BLaER1 treated with 17β-estradiol and CSF1 and Interleukin-3, amounts not matched to agents 10 nM and 100 nM (cell line): ENCODE data around the gene ARHGAP29.

Experiments used
- H3K27ac ChIP-seq, 11 experiments: shearing (Covaris generic); formaldehyde crosslinking; 2 replicates each; pipeline ENCODE4 v1.8.1; 2022
- H3K27me3 ChIP-seq, 11 experiments: shearing (Covaris generic); formaldehyde crosslinking; 2 replicates each; pipeline ENCODE4 v1.8.1; 2022
- H3K36me3 ChIP-seq, 11 experiments: shearing (Covaris generic); formaldehyde crosslinking; 2 replicates each; pipeline ENCODE4 v1.8.1; 2022
- H3K4me1 ChIP-seq, 10 experiments: shearing (Covaris generic); formaldehyde crosslinking; 2 replicates each; pipeline ENCODE4 v1.8.1; 2022
- H3K4me2 ChIP-seq, 11 experiments: shearing (Covaris generic); formaldehyde crosslinking; 2 replicates each; pipeline ENCODE4 v1.8.1; 2022
- H3K4me3 ChIP-seq, 10 experiments: shearing (Covaris generic); formaldehyde crosslinking; 2 replicates each; pipeline ENCODE4 v1.8.1; 2022
- H3K9ac ChIP-seq, 11 experiments: shearing (Covaris generic); formaldehyde crosslinking; 2 replicates each; pipeline ENCODE4 v1.8.1; 2022
- H3K9me3 ChIP-seq, 11 experiments: shearing (Covaris generic); formaldehyde crosslinking; replicated peaks in 1 of 11; 2 replicates each; pipeline ENCODE4 v1.8.1; 2022
- H4K20me1 ChIP-seq, 11 experiments: shearing (Covaris generic); formaldehyde crosslinking; 2 replicates each; pipeline ENCODE4 v1.8.1; 2022
- Cebpa-rat ChIP-seq, 11 experiments: shearing (Covaris generic); IDR thresholded peaks; 2 replicates each; pipeline ENCODE4 v1.8.1; 2022

Gene ARHGAP29

DNA sequence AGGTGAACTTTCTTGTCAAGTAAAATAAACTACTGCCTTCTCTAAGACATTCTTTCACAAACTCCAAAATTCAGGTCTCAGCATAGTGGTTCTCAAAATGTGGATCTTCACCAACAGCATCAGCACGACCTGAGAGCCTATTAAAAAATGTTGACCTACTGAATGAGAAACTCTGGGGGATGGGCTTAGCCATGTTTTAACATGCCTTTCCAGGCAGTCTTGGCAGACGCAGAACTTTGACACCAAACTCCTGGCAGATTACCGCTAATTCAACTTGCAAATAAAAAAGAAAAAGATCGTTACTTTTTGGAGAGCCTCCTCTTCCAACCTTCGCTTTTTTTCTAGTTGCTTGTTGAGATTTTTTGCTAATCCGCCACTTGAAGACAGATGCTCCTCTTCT, 35.1 kb downstream of the ARHGAP29 start:
- no peak for TF ChIP-seq Cebpa-rat (IDR thresholded peaks at IDR 0.05)
- no peaks in the 10 kb centered on the region for H3K9me3 ChIP-seq
- H3K4me1 ChIP-seq, result no peaks in the 10 kb centered on the region
- H3K4me3 ChIP-seq, result no peak overlapping the region
- no peak overlapping the region for H3K4me2 ChIP-seq
- H3K27me3 ChIP-seq, result no peaks in the 10 kb centered on the region
- H4K20me1 ChIP-seq, result no peaks in the 10 kb centered on the region
- no peak overlapping the region for H3K27ac ChIP-seq
- no peak overlapping the region for H3K9ac ChIP-seq
- peaks cover 0 to 15% (median 0%) of the 10 kb centered on the region in 11 experiments; a peak in 4 of 22 replicates for H3K36me3 ChIP-seq

DNA sequence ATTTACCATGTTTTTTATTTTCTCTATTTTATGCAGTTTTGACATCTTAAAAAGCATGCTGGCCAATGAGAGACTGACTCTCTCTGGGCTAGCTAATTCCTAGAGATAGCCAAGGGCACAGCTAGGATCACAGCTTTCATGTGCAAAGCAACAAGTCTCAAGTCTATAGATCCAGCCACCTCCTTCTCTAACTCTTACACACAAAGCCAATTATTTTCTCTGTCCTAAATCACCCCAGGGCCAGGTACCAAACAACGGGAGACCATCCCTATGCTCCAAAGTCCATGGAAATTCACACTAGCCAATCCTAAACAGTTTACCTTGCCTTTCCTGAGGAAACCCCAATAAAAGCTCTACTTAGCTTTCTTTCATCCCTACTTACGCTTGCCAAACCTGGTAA, 38.0 kb downstream of the ARHGAP29 start:
- TF ChIP-seq Cebpa-rat (IDR thresholded peaks at IDR 0.05), result no peak
- no peaks in the 10 kb centered on the region for H4K20me1 ChIP-seq
- H3K36me3 ChIP-seq, result peaks cover 0 to 15% (median 0%) of the 10 kb centered on the region in 11 experiments; a peak in 4 of 22 replicates
- H3K27me3 ChIP-seq, result no peaks in the 10 kb centered on the region
- no peak overlapping the region for H3K9ac ChIP-seq
- no peak overlapping the region for H3K4me2 ChIP-seq
- H3K9me3 ChIP-seq, result no peaks in the 10 kb centered on the region
- H3K4me3 ChIP-seq, result no peak overlapping the region
- H3K27ac ChIP-seq, result no peak overlapping the region
- H3K4me1 ChIP-seq, result no peaks in the 10 kb centered on the region

DNA sequence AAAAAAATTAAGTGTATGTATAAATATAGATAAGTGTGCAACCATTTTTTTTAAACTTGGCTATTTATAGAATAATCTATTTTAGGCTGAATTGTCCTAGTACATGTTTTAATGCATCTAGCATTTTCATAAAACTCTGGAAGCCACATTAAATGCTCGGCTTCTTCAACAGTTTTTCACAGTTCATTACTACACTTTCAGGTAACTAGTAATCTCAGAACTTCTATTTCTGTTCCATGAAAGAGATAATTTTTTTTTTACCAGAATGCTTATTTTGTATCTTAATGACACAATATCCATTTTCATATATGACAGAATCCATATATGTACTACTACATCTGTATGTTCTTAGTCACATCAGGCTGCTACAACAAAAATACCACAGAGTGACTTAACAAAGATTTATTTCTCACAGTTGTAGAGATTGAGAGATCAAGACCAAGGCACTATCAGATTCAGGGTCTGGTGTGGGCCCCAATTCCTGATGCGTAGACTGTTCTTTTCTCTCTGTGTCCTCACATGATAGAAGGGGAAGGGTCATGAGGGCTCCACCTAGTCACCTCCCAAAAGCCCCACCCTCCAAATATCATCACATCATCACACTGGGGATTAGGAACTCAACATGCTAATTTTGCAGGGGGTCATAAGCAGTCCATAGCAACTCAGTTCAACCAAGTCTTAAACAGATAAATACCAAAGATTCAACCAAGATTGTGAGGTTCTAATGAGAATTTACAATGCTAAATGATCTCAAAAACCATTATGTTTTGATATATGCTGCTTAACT, 43.1 kb downstream of the ARHGAP29 start:
- Histone ChIP-seq H3K9ac (no peak overlapping the region), H3K9me3 (no peaks in the 10 kb centered on the region), H3K4me3 (no peak overlapping the region), H3K27ac (no peak overlapping the region), H4K20me1 (no peaks in the 10 kb centered on the region), H3K4me1 (no peaks in the 10 kb centered on the region), H3K27me3 (no peaks in the 10 kb centered on the region), H3K4me2 (no peak overlapping the region), H3K36me3 (no peaks in the 10 kb centered on the region; a peak in 1 of 22 replicates)
- TF ChIP-seq Cebpa-rat (IDR thresholded peaks at IDR 0.05), result no peak

DNA sequence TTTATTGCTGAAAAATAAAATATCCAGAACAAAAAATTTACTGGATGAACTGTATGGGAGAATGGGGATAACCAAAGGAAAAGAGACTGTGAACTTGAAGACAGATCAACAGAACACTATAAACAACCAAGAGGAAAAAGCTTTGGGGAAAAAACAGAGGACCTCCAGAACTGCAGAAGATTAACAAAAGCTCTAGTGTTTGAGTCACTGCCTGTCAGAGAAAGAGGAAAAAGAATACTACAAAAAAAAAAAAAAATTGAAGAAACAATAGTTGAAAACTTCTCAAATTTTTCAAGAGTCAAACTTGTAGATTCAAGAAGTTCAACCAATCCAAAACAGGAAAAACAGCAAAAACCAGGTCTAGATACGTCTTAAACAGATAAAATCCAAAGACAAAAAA, 44.3 kb downstream of the ARHGAP29 start:
- no peak for TF ChIP-seq Cebpa-rat (IDR thresholded peaks at IDR 0.05)
- no peaks in the 10 kb centered on the region for H4K20me1 ChIP-seq
- H3K36me3 ChIP-seq, result no peaks in the 10 kb centered on the region; a peak in 1 of 22 replicates
- H3K4me3 ChIP-seq, result no peak overlapping the region
- H3K4me1 ChIP-seq, result no peaks in the 10 kb centered on the region
- H3K4me2 ChIP-seq, result no peak overlapping the region
- no peak overlapping the region for H3K27ac ChIP-seq
- no peaks in the 10 kb centered on the region for H3K27me3 ChIP-seq
- H3K9ac ChIP-seq, result no peak overlapping the region
- H3K9me3 ChIP-seq, result no peaks in the 10 kb centered on the region

DNA sequence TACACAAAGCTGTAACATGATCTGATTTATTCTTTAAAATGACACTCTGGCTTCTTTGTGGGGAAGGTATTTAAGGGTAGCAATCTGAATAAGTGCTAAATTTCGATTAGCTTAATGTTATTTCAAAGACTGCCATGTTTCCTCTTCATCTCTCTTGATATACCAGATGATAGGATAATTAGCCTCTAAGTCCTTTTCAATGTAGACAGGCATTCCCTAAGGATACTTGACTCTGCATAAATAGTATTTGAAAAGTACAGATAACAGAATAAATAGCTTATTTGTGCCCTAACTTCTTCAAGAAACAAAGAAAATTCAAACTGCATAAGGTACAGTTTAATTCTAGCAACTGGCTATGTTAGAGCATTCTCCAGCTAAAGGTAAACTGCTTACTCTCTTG, 46.2 kb downstream of the ARHGAP29 start:
- no peak for TF ChIP-seq Cebpa-rat (IDR thresholded peaks at IDR 0.05)
- H3K9ac ChIP-seq, result no peak overlapping the region
- H4K20me1 ChIP-seq, result no peaks in the 10 kb centered on the region
- H3K4me3 ChIP-seq, result no peak overlapping the region
- no peaks in the 10 kb centered on the region for H3K27me3 ChIP-seq
- H3K9me3 ChIP-seq, result no peaks in the 10 kb centered on the region
- H3K36me3 ChIP-seq, result no peaks in the 10 kb centered on the region; a peak in 1 of 22 replicates
- H3K4me2 ChIP-seq, result no peak overlapping the region
- H3K4me1 ChIP-seq, result no peaks in the 10 kb centered on the region
- no peak overlapping the region for H3K27ac ChIP-seq

DNA sequence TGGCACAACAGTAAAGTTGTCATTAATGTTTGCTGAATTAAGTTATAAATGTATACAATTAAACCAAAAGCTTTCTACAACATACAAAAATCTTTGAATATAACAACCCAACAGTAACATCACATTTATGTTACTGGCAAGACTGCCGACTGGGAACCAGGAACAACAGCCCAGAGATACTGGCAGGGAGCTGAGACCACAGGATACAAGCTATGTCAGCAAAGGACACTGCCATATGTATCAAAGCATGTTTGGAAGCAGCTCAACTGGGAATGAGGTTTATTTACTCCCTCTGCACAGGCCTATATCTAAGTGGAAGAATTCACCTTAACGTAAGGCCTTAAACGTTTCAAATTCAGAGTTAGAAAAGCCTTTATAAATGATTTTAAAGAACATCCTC, 50.4 kb downstream of the ARHGAP29 start:
- no peaks in the 10 kb centered on the region for H4K20me1 ChIP-seq
- no peaks in the 10 kb centered on the region; a peak in 5 of 22 replicates for H3K36me3 ChIP-seq
- H3K4me3 ChIP-seq, result no peak overlapping the region
- TF ChIP-seq Cebpa-rat (IDR thresholded peaks at IDR 0.05), result no peak
- H3K27me3 ChIP-seq, result no peaks in the 10 kb centered on the region
- no peak overlapping the region for H3K27ac ChIP-seq
- no peaks in the 10 kb centered on the region for H3K4me1 ChIP-seq
- H3K9me3 ChIP-seq, result no peaks in the 10 kb centered on the region
- no peak overlapping the region for H3K9ac ChIP-seq
- no peak overlapping the region for H3K4me2 ChIP-seq

DNA sequence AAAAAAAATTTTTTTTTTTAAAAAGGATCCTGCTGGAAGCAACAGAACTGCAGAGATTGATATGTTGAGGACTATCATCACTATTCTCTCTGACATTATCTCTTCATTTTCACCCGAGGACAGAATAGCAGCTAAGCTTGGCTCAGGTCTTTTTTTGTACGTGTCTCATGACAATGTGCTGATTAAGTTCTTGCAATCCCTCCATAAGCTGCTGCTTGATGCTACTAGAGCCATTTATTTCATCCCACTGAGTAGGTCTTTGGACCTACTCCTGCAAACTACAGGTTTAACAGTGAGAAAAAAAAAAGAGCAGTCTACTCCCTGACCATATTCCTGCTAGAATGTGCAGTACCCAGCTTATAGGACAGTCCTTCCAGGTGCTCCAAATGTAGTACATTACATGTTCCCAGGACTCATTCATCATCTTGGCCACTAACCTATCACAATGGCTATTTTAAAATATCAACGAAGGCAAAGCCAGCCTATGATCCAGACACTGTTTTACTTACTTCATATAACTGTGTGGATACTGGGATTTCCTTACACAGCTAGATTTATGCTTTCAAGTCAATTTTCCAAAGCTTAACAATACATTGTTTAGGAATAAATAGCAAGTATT, 54.1 kb downstream of the ARHGAP29 start:
- Histone ChIP-seq H3K4me1 (no peaks in the 10 kb centered on the region), H3K27ac (no peak overlapping the region), H3K9me3 (no peaks in the 10 kb centered on the region; a peak in 1 of 22 replicates), H4K20me1 (no peaks in the 10 kb centered on the region), H3K27me3 (no peaks in the 10 kb centered on the region), H3K4me2 (no peak overlapping the region), H3K9ac (no peak overlapping the region), H3K4me3 (no peak overlapping the region), H3K36me3 (peaks cover 0 to 12% (median 0%) of the 10 kb centered on the region in 11 experiments; a peak in 6 of 22 replicates)
- TF ChIP-seq Cebpa-rat (IDR thresholded peaks at IDR 0.05), result no peak

DNA sequence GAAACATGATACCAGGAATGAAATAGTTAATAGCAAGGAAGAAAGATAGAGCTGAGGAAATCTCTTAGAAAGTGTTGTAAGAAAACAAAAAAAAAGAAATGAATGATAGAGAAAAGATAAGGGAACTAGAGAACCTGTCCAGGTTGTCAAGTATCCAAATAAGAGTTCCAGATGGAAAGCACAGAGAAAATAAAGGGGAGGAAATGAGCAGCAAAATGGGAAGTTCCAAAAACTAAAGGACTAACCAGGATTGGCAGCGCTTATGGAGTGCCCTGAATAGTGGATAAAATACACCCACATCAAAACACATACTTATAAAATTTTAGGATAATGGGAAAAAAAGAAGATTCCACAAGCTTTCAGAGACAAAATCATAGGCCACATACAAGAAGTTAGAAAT, 55.2 kb downstream of the ARHGAP29 start:
- Histone ChIP-seq H3K9ac (no peak overlapping the region), H3K4me3 (no peak overlapping the region), H4K20me1 (no peaks in the 10 kb centered on the region), H3K4me1 (no peaks in the 10 kb centered on the region), H3K36me3 (peaks cover 0 to 12% (median 0%) of the 10 kb centered on the region in 11 experiments; a peak in 6 of 22 replicates), H3K4me2 (no peak overlapping the region), H3K9me3 (no peaks in the 10 kb centered on the region; a peak in 1 of 22 replicates), H3K27ac (no peak overlapping the region), H3K27me3 (no peaks in the 10 kb centered on the region)
- no peak for TF ChIP-seq Cebpa-rat (IDR thresholded peaks at IDR 0.05)

DNA sequence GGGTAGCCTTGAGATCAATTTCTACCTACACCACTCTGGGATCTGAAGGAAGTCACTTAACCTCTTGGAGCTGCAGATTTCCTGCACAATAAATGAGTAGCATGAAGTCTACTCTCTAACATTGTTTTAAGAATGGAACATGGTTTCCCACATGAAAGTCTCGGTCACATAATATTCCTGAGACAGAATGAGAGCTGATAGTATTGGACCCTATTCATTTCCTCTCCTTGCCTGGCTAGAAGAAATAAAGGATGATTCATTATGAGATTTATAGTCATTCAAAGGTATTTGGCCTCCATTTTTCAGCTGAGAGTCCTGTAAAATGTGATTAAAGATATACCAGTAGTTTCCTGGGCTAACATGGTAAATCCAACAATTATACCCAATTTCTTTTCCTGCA, 56.7 kb downstream of the ARHGAP29 start:
- Histone ChIP-seq H3K4me2 (no peak overlapping the region), H3K36me3 (peaks cover 0 to 12% (median 0%) of the 10 kb centered on the region in 11 experiments; a peak in 6 of 22 replicates), H3K9me3 (no peaks in the 10 kb centered on the region; a peak in 1 of 22 replicates), H3K4me3 (no peak overlapping the region), H4K20me1 (no peaks in the 10 kb centered on the region), H3K27me3 (no peaks in the 10 kb centered on the region), H3K27ac (no peak overlapping the region), H3K9ac (no peak overlapping the region), H3K4me1 (no peaks in the 10 kb centered on the region)
- no peak for TF ChIP-seq Cebpa-rat (IDR thresholded peaks at IDR 0.05)
